Right lobe of liver (tissue), 4 donors: ENCODE measurements around the gene ARHGEF19.

Experiments
- CTCF ChIP-seq, 4 donors: fragments of 200-600 bp in 3 of 4; fragments of 450-650 bp in 1 of 4; IDR thresholded peaks; one replicate each; pipeline versions ENCODE4 v1.5.1 to v1.8.0; 2016 to 2022; ENCODE audit warnings: antibody characterized with exemption in 4 of 4, mild to moderate bottlenecking in 2 of 4
- POLR2A ChIP-seq: fragments of 450-650 bp; IDR thresholded peaks from one replicate; pipeline ENCODE4 v1.6.1; 2017; ENCODE audit warnings: antibody characterized with exemption, mild to moderate bottlenecking
- donor health status: DM: no; HTN: no; CAD: no.
- donor health status: DM: no; HTN: no; CAD: no.
- donor health status: DM: no; HTN: yes; CAD: no.

DNA sequence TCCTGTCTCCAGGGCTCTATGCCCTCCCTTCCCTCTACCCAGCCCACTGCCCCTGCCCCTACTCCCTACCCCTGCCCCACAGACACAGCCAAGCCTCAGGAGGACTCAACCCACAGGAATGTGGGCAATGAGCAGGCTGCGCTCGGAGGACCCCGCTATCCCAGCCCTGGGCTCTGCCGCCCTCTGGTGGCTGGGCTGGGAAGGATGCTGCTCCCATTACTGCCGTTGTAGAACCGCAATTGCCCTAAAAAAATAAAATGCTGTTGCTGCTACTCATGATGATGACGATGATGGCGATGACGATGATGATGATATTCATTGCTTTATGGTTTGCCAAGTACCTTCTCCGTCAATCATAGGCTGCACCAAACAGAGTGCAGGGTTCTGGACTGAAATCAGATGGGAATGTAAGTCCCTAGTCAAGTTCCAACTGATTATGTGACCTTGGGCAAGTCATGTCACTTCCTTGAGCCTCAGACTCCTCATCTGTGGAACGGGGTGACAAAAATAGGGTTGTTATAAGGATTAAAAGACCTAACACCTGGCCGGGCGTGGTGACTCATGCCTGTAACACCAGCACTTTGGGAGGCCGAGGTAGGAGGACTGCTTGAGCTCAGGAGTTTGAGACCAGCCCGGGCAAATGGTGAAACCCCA is 24.6 kb downstream of the ARHGEF19 start:
- TF ChIP-seq CTCF (IDR thresholded peaks at IDR 0.05) (peak; percentile 85 to 95 (median 93)), POLR2A (no peak)
